ENCODE data around the gene SLC9A2.
A peak's percentile ranks its signal among the peaks of the same experiment; 100 is the strongest.

Gene SLC9A2

GRCh38 chr2:102618452-102619413, 620 bp upstream of the SLC9A2 start:
- DNase-seq (ENCODE audit: low read depth), result no peak
- peak overlapping the region; percentile 22 for H3K4me3 ChIP-seq (ENCODE audit: low read length)

GRCh38 chr2:102620332-102620731, 979 bp downstream of the SLC9A2 start:
- no peak for DNase-seq (ENCODE audit: low read depth)
- TF ChIP-seq CTCF (IDR thresholded peaks at IDR 0.05; ENCODE audit: insufficient read depth, low read depth, low read length, missing control alignments), result no peak
- H3K4me3 ChIP-seq (ENCODE audit: low read length), result no peak overlapping the region

More at GRCh38 chr2:102618452-102619413, 620 bp upstream of the SLC9A2 start:
- TF ChIP-seq CTCF (IDR thresholded peaks at IDR 0.05; ENCODE audit: insufficient read depth, low read depth, low read length, missing control alignments), result no peak

GRCh38 chr2:102621630-102622029, 2.3 kb downstream of the SLC9A2 start:
- no peak for TF ChIP-seq CTCF (IDR thresholded peaks at IDR 0.05; ENCODE audit: insufficient read depth, low read depth, low read length, missing control alignments)
- H3K4me3 ChIP-seq (ENCODE audit: low read length), result no peak overlapping the region

GRCh38 chr2:102622646-102623045, 3.3 kb downstream of the SLC9A2 start:
- no peak for DNase-seq (ENCODE audit: low read depth)
- no peak overlapping the region for H3K4me3 ChIP-seq (ENCODE audit: low read length)
- no peak for TF ChIP-seq CTCF (IDR thresholded peaks at IDR 0.05; ENCODE audit: insufficient read depth, low read depth, low read length, missing control alignments)

More at GRCh38 chr2:102621630-102622029, 2.3 kb downstream of the SLC9A2 start:
- no peak for DNase-seq (ENCODE audit: low read depth)

GRCh38 chr2:102630458-102630857, 11.1 kb downstream of the SLC9A2 start:
- no peak for DNase-seq (ENCODE audit: low read depth)
- no peak overlapping the region for H3K4me3 ChIP-seq (ENCODE audit: low read length)
- no peak for TF ChIP-seq CTCF (IDR thresholded peaks at IDR 0.05; ENCODE audit: insufficient read depth, low read depth, low read length, missing control alignments)

GRCh38 chr2:102632380-102633175, 13.2 kb downstream of the SLC9A2 start:
- peak; percentile 78 for DNase-seq (ENCODE audit: low read depth)
- no peak overlapping the region for H3K4me3 ChIP-seq (ENCODE audit: low read length)

More at GRCh38 chr2:102632380-102633175, 13.2 kb downstream of the SLC9A2 start:
- TF ChIP-seq CTCF (IDR thresholded peaks at IDR 0.05; ENCODE audit: insufficient read depth, low read depth, low read length, missing control alignments), result no peak

Data from epithelial cell of esophagus (primary cell).